ENCODE data around the gene FBXL16.
A peak's percentile ranks its signal among the peaks of the same experiment; 100 is the strongest.

The FBXL16 gene

GRCh38 chr16:686459-687260, 18.9 kb downstream of the FBXL16 start:
- Mint-ChIP-seq H3K36me3 (ENCODE audit: low read depth) (peaks cover 11% of the 10 kb centered on the region), H3K4me1 (ENCODE audit: low read depth) (peaks cover 8% of the 10 kb centered on the region), H3K4me3 (no peak overlapping the region), H3K9me3 (no peaks in the 10 kb centered on the region), H3K27me3 (ENCODE audit: low read depth) (no peaks in the 10 kb centered on the region), H3K27ac (no peak overlapping the region)
- no peak for DNase-seq (ENCODE audit: low spot score)

GRCh38 chr16:685967-686366, 19.6 kb downstream of the FBXL16 start:
- Mint-ChIP-seq H3K9me3 (no peaks in the 10 kb centered on the region), H3K36me3 (ENCODE audit: low read depth) (peaks cover 16% of the 10 kb centered on the region), H3K4me3 (peak overlapping the region; percentile 38), H3K4me1 (ENCODE audit: low read depth) (peaks cover 9% of the 10 kb centered on the region), H3K27me3 (ENCODE audit: low read depth) (no peaks in the 10 kb centered on the region), H3K27ac (no peak overlapping the region)
- no peak for DNase-seq (ENCODE audit: low spot score)

- no peak for DNase-seq (ENCODE audit: low spot score)
- H3K27ac Mint-ChIP-seq, result peak overlapping the region; percentile 63
- H3K9me3 Mint-ChIP-seq, result no peaks in the 10 kb centered on the region
- H3K27me3 Mint-ChIP-seq (ENCODE audit: low read depth), result no peaks in the 10 kb centered on the region
- H3K36me3 Mint-ChIP-seq (ENCODE audit: low read depth), result peaks cover 17% of the 10 kb centered on the region
- peaks cover 9% of the 10 kb centered on the region for H3K4me1 Mint-ChIP-seq (ENCODE audit: low read depth)
- no peak overlapping the region for H3K4me3 Mint-ChIP-seq
Measured at GRCh38 chr16:684961-685696, 20.5 kb downstream of the FBXL16 start.

- Mint-ChIP-seq H3K27ac (peak within 1 kb of the TSS; percentile 74), H3K4me1 (ENCODE audit: low read depth) (peaks cover 10% of the 10 kb centered on the region)
Measured at GRCh38 chr16:684071-684794, 21.4 kb downstream of the FBXL16 start, which contains the start of gene JMJD8. JMJD8 (minus strand) TSS chr16:684334; CDS start chr16:684319, 15 bp downstream.

GRCh38 chr16:683396-684070, 22.1 kb downstream of the FBXL16 start:
- Mint-ChIP-seq H3K4me1 (ENCODE audit: low read depth) (peaks cover 12% of the 10 kb centered on the region), H3K4me3 (peak overlapping the region; percentile 77), H3K27ac (peak overlapping the region; percentile 52), H3K36me3 (ENCODE audit: low read depth) (peaks cover 17% of the 10 kb centered on the region), H3K9me3 (no peaks in the 10 kb centered on the region), H3K27me3 (ENCODE audit: low read depth) (no peaks in the 10 kb centered on the region)
- DNase-seq (ENCODE audit: low spot score), result no peak

More at GRCh38 chr16:684071-684794, 21.4 kb downstream of the FBXL16 start, which contains the start of gene JMJD8:
- Mint-ChIP-seq H3K27me3 (ENCODE audit: low read depth) (no peaks in the 10 kb centered on the region), H3K4me3 (peak within 1 kb of the TSS; percentile 77), H3K36me3 (ENCODE audit: low read depth) (peaks cover 17% of the 10 kb centered on the region), H3K9me3 (no peaks in the 10 kb centered on the region)
- DNase-seq (ENCODE audit: low spot score), result peak; percentile 97

GRCh38 chr16:682493-683395, 22.9 kb downstream of the FBXL16 start:
- peak overlapping the region; percentile 77 for H3K4me3 Mint-ChIP-seq

GRCh38 chr16:681746-682427, 23.7 kb downstream of the FBXL16 start:
- no peaks in the 10 kb centered on the region for H3K9me3 Mint-ChIP-seq
- no peak overlapping the region for H3K27ac Mint-ChIP-seq
- no peaks in the 10 kb centered on the region for H3K27me3 Mint-ChIP-seq (ENCODE audit: low read depth)
- H3K4me3 Mint-ChIP-seq, result peak overlapping the region; percentile 77
- H3K36me3 Mint-ChIP-seq (ENCODE audit: low read depth), result peaks cover 15% of the 10 kb centered on the region
- DNase-seq (ENCODE audit: low spot score), result no peak
- H3K4me1 Mint-ChIP-seq (ENCODE audit: low read depth), result peaks cover 12% of the 10 kb centered on the region

More at GRCh38 chr16:682493-683395, 22.9 kb downstream of the FBXL16 start:
- Mint-ChIP-seq H3K27ac (peak overlapping the region; percentile 62), H3K27me3 (ENCODE audit: low read depth) (no peaks in the 10 kb centered on the region), H3K36me3 (ENCODE audit: low read depth) (peaks cover 17% of the 10 kb centered on the region), H3K9me3 (no peaks in the 10 kb centered on the region), H3K4me1 (ENCODE audit: low read depth) (peaks cover 12% of the 10 kb centered on the region)
- no peak for DNase-seq (ENCODE audit: low spot score)

- Mint-ChIP-seq H3K36me3 (ENCODE audit: low read depth) (peaks cover 15% of the 10 kb centered on the region), H3K4me1 (ENCODE audit: low read depth) (peaks cover 12% of the 10 kb centered on the region)
- no peak for DNase-seq (ENCODE audit: low spot score)
Measured at GRCh38 chr16:680967-681745, 24.4 kb downstream of the FBXL16 start.

GRCh38 chr16:680625-680945, 25.0 kb downstream of the FBXL16 start:
- H3K4me1 Mint-ChIP-seq (ENCODE audit: low read depth), result peaks cover 12% of the 10 kb centered on the region
- H3K27ac Mint-ChIP-seq, result no peak overlapping the region

More at GRCh38 chr16:680967-681745, 24.4 kb downstream of the FBXL16 start:
- H3K4me3 Mint-ChIP-seq, result peak overlapping the region; percentile 77
- no peaks in the 10 kb centered on the region for H3K27me3 Mint-ChIP-seq (ENCODE audit: low read depth)
- no peak overlapping the region for H3K27ac Mint-ChIP-seq
- H3K9me3 Mint-ChIP-seq, result no peaks in the 10 kb centered on the region

GRCh38 chr16:679814-680624, 25.6 kb downstream of the FBXL16 start, which contains the start of gene STUB1:
STUB1 (plus strand) TSS chr16:680410; CDS start chr16:680526, 116 bp downstream.
- H3K9me3 Mint-ChIP-seq, result no peaks in the 10 kb centered on the region
- H3K4me1 Mint-ChIP-seq (ENCODE audit: low read depth), result peaks cover 12% of the 10 kb centered on the region
- H3K27ac Mint-ChIP-seq, result peak within 1 kb of the TSS; percentile 77
- peak; percentile 86 for DNase-seq (ENCODE audit: low spot score)
- peak within 1 kb of the TSS; percentile 83 for H3K4me3 Mint-ChIP-seq
- H3K27me3 Mint-ChIP-seq (ENCODE audit: low read depth), result peaks cover 3% of the 10 kb centered on the region
- H3K36me3 Mint-ChIP-seq (ENCODE audit: low read depth), result peaks cover 15% of the 10 kb centered on the region

More at GRCh38 chr16:680625-680945, 25.0 kb downstream of the FBXL16 start:
- peaks cover 15% of the 10 kb centered on the region for H3K36me3 Mint-ChIP-seq (ENCODE audit: low read depth)
- H3K4me3 Mint-ChIP-seq, result peak overlapping the region; percentile 77
- no peak for DNase-seq (ENCODE audit: low spot score)
- H3K9me3 Mint-ChIP-seq, result no peaks in the 10 kb centered on the region
- H3K27me3 Mint-ChIP-seq (ENCODE audit: low read depth), result no peaks in the 10 kb centered on the region
